ENCODE results near the gene LIMK2. TPM values are rescaled to one million over a fixed set of nuclear protein-coding genes. Genes with fewer than 3 reads are reported as not detected.

The LIMK2 gene
- total RNA-seq, 1 experiment from 2014 or later, result 27.9 TPM

GRCh38 chr22:31278626-31279326 is 66.7 kb downstream of the LIMK2 start:
- TF ChIP-seq EZH2 (IDR thresholded peaks at IDR 0.05; ENCODE audit: borderline replicate concordance, low read depth, low read length, poor library complexity, severe bottlenecking) (no peak), CTCF (conservative IDR thresholded peaks at IDR 0.05; ENCODE audit: low read depth, low read length) (no peak)
- DNase-seq (ENCODE audit: low spot score), result no peak
- H3K4me1 ChIP-seq (ENCODE audit: insufficient read depth, low read length, poor library complexity, severe bottlenecking), result no peaks in the 10 kb centered on the region
- BruUV-seq (replicated peaks), result TSS peak; percentile 14
- intact Hi-C loops (cut with micrococcal nuclease; ENCODE audit: unreplicated experiment), result no loop called here
- ChIA-PET CTCF (interaction anchor here (0.6 kb wide), 1 partner anchor 77 kb away, joined by 7 read pairs; no protein-coding TSS in a partner anchor), POLR2A (ENCODE audit: low non-redundant PET) (no interaction called here)
- H3K9me3 ChIP-seq (ENCODE audit: low read depth, low read length, poor library complexity, severe bottlenecking), result no peaks in the 10 kb centered on the region
- H3K36me3 ChIP-seq (ENCODE audit: insufficient read depth, low read length, poor library complexity, severe bottlenecking), result peaks cover 14% of the 10 kb centered on the region
- no peaks in the 10 kb centered on the region for H3K27me3 ChIP-seq (replicated peaks; ENCODE audit: insufficient read depth, low read depth, low read length, poor library complexity)
- no peak overlapping the region for H3K27ac ChIP-seq (ENCODE audit: low read depth, low read length, poor library complexity, severe bottlenecking)
- H3K4me3 ChIP-seq (ENCODE audit: low read depth, low read length, poor library complexity, severe bottlenecking), result no peak overlapping the region

GRCh38 chr22:31279327-31279669 is 67.2 kb downstream of the LIMK2 start:
- intact Hi-C loops (cut with micrococcal nuclease; ENCODE audit: unreplicated experiment), result no loop called here
- TF ChIP-seq EZH2 (IDR thresholded peaks at IDR 0.05; ENCODE audit: borderline replicate concordance, low read depth, low read length, poor library complexity, severe bottlenecking) (no peak), CTCF (conservative IDR thresholded peaks at IDR 0.05; ENCODE audit: low read depth, low read length) (no peak)
- Histone ChIP-seq H3K4me1 (ENCODE audit: insufficient read depth, low read length, poor library complexity, severe bottlenecking) (no peaks in the 10 kb centered on the region), H3K4me3 (ENCODE audit: low read depth, low read length, poor library complexity, severe bottlenecking) (no peak overlapping the region), H3K36me3 (ENCODE audit: insufficient read depth, low read length, poor library complexity, severe bottlenecking) (peaks cover 14% of the 10 kb centered on the region), H3K27me3 (replicated peaks; ENCODE audit: insufficient read depth, low read depth, low read length, poor library complexity) (no peaks in the 10 kb centered on the region), H3K9me3 (ENCODE audit: low read depth, low read length, poor library complexity, severe bottlenecking) (no peaks in the 10 kb centered on the region), H3K27ac (ENCODE audit: low read depth, low read length, poor library complexity, severe bottlenecking) (no peak overlapping the region)
- no peak for DNase-seq (ENCODE audit: low spot score)
- ChIA-PET POLR2A (ENCODE audit: low non-redundant PET) (no interaction called here), CTCF (interaction anchor here (0.6 kb wide), 1 partner anchor 77 kb away, joined by 7 read pairs; no protein-coding TSS in a partner anchor)
- BruUV-seq (replicated peaks), result no TSS peak

- Histone ChIP-seq H3K9me3 (ENCODE audit: low read depth, low read length, poor library complexity, severe bottlenecking) (no peaks in the 10 kb centered on the region), H3K36me3 (ENCODE audit: insufficient read depth, low read length, poor library complexity, severe bottlenecking) (peaks cover 12% of the 10 kb centered on the region), H3K4me1 (ENCODE audit: insufficient read depth, low read length, poor library complexity, severe bottlenecking) (no peaks in the 10 kb centered on the region), H3K27me3 (replicated peaks; ENCODE audit: insufficient read depth, low read depth, low read length, poor library complexity) (no peaks in the 10 kb centered on the region), H3K4me3 (ENCODE audit: low read depth, low read length, poor library complexity, severe bottlenecking) (no peak overlapping the region), H3K27ac (ENCODE audit: low read depth, low read length, poor library complexity, severe bottlenecking) (no peak overlapping the region)
- DNase-seq (ENCODE audit: low spot score), result no peak
- TF ChIP-seq CTCF (conservative IDR thresholded peaks at IDR 0.05; ENCODE audit: low read depth, low read length), result no peak
- TF ChIP-seq EZH2 (IDR thresholded peaks at IDR 0.05; ENCODE audit: borderline replicate concordance, low read depth, low read length, poor library complexity, severe bottlenecking), result no peak
- no TSS peak for BruUV-seq (replicated peaks)
- POLR2A ChIA-PET (ENCODE audit: low non-redundant PET), result no interaction called here
- intact Hi-C loops (cut with micrococcal nuclease; ENCODE audit: unreplicated experiment), result no loop called here
- CTCF ChIA-PET, result no interaction called here
These were observed 67.9 kb downstream of the LIMK2 start for GRCh38 chr22:31279821-31280505.
